EL (cell line): Measurements from ENCODE around the gene C1orf167.

ENCODE experiments used
- DNase-seq: peaks from one replicate; pipeline ENCODE4 v3.0.0-alpha.2; 2016

C1orf167 gene

GRCh38 chr1:11787804-11788436, 25.9 kb downstream of the C1orf167 start:
- DNase-seq = no peak

DNA sequence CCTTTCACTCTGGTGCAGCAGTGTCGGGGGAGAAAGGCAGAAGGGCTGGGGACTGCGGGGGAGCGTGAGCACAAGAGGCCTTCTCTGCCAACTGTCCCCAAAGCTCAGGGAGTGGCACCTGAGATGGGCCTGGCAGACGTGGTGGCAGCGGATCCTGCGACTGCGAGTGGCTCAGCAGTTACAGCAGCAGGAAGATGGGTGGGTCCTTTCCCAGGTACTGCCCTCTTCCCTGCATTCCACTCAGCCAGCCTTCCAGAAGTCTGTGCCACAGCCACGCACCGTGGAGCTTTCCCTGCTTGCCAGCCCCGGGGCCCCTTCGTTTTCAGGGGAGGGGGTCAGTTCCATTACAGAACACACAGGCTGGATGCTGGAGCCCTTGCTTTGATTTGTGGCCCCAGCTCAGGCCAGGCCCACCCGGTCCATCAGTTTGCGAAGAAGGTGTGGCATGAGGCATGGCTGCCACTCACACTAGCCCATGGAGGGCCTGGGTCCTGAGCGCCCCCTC, 26.6 kb downstream of the C1orf167 start:
- no peak for DNase-seq

GRCh38 chr1:11789126-11790067, 27.4 kb downstream of the C1orf167 start:
- no peak for DNase-seq

DNA sequence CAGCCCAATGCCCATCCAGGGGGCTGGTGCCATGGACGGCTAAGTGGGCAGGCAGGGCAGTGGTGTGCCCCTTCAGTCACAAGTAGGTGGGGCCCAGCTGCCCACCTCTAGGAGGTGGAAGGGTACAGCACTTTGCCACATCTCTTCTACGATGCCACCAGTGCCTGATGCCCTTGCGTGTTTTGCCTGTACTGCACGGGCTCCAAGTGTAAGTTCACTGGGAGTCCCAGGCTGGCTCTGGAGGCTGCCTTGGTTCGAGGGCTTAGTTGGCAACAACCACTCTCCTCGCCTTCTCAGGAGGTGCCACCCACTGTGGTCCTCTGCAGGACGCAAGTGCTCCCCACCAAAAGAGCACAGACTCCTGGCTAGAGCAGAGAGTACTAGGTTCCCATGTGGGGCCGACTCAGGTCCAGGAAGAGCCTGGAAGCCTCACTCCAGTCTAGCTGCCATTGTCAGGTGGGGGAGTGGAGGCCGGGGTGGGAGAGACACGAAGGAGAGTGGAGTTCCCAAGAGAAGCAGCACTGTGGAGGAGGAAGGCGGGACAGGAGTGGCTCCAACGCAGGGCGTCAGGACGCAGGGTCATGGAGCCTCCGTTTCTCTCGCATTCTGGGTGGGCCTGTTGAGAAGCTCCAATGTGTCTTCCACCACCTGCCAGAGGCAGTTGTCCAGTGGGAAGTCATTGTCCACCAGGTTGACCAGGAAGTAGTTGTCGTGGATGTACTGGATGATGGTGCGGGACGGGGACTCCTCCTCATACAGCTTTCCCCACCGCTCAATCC, 28.3 kb downstream of the C1orf167 start:
- no peak for DNase-seq

- DNase-seq = peak; percentile 86
These were observed 29.1 kb downstream of the C1orf167 start for GRCh38 chr1:11790880-11791715.

GRCh38 chr1:11792106-11792505, 30.1 kb downstream of the C1orf167 start:
- DNase-seq = no peak

GRCh38 chr1:11793819-11794218, 31.8 kb downstream of the C1orf167 start:
- DNase-seq = no peak

DNA sequence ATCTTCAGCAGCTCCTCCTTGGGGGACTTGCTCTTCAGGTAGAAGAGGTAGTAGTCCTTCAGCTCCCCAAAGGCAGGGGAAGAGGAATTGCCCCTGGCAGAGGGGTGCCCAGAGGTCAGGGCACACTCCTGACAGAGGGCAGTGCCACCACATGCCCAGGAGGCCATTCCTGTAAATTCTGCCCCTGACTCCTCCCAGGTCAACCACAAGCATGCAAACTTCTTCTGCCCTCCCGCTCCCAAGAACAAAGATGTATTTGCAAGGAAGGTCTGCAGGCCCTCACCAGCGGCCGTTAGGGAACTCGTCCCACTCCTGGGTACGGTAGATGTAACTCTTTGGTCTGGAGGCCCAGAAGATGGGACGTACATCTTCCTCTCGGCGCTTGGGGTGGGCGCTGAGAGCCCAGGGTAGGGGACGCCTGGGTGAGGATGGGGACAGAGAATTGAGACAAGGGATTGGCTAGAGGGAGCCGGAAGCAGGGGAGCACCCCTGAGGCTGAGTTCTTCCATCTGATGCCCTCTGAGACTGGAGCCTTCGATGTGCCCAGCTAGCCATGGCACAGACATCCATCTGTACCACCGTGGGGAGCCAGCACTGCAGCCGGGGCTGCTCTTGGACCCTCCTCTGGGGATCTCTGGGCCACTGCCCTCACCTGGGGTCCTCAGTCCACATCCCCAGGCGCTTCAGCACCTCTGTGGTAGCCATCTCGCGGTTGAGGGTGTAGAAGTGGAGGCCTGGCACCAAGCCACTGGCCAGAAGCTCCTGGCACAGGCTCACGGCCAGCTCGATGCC, 32.6 kb downstream of the C1orf167 start:
- no peak for DNase-seq

DNA sequence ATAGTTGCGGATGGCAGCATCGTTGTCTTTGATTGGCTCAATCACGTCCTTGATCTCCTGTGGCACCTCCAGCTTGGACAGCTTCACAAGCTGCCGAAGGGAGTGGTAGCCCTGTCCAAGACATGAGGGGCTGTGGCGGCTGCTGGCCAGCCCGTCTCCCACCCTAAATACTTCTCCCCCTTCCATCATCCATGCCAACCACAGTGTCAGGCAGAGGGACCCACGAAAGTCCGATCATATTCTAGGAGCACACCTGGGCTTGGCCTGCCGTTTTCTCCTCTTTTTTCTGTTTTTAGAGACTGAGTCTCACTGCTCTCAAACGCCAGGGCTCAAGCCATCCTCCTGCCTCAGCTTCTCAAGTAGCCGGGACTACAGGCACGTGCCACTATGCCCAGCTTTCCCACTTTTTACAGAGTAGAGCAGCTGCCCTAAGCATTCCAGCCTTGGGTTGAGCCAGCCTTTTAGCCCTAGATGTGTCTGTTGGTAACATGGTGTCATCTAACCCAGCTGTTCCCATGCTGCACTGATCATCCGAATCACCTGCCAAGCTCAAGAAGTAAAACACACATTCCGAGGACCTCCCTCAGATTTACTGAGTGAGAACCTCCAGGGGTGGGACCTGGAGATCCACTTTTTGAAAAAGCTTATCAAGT, 33.4 kb downstream of the C1orf167 start:
- DNase-seq = no peak

DNA sequence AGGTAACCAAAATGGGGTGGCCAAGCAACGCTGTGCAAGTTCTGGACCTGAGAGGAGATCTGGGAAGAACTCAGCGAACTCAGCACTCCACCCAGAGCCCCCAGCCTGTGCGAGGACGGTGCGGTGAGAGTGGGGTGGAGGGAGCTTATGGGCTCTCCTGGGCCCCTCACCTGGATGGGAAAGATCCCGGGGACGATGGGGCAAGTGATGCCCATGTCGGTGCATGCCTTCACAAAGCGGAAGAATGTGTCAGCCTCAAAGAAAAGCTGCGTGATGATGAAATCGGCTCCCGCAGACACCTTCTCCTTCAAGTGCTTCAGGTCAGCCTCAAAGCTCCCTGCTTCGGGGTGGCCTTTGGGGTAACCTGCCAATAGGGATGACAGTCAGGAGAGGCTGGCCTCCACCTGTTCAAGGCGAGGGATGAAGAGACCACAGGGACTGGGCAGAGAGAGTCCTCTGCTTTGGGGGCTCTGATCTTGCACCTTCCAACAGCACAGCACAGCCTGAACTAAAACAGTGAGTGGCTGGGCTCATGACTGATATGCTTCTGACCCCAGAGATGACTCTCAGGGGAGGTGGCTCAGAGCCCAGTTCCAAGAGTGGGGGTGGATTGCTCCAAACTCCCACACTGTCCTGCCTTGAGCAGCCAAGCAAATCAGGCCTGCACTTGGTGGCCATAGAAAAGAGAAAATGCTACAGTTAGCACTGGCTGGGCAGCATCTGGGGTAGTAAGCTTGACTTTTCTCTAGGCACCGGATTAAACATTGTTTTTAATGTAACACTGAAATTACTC, 34.2 kb downstream of the C1orf167 start:
- DNase-seq = peak; percentile 29

- no peak for DNase-seq
These were observed 35.7 kb downstream of the C1orf167 start for GRCh38 chr1:11797525-11798216.

GRCh38 chr1:11799099-11799498, 37.1 kb downstream of the C1orf167 start:
- no peak for DNase-seq

- no peak for DNase-seq
These were observed 37.9 kb downstream of the C1orf167 start for GRCh38 chr1:11799896-11800295.

DNA sequence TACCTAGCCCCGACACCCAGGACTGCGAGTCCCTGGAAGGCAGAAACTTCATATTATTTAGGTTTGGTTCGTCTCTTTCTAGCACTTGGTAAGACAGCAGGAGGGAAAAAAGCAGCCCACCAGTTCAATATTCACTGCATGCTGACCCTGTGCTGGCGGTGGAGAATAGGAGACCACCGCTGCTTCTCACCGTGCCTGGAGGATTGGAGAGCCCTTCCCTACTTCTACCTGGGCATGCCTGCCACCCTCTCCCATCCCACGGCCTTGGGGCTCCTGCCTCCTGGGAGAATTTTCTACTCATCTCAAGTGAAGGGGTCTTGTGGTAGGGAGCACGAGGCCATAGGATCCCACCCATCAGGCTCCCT, 38.4 kb downstream of the C1orf167 start:
- no peak for DNase-seq

DNA sequence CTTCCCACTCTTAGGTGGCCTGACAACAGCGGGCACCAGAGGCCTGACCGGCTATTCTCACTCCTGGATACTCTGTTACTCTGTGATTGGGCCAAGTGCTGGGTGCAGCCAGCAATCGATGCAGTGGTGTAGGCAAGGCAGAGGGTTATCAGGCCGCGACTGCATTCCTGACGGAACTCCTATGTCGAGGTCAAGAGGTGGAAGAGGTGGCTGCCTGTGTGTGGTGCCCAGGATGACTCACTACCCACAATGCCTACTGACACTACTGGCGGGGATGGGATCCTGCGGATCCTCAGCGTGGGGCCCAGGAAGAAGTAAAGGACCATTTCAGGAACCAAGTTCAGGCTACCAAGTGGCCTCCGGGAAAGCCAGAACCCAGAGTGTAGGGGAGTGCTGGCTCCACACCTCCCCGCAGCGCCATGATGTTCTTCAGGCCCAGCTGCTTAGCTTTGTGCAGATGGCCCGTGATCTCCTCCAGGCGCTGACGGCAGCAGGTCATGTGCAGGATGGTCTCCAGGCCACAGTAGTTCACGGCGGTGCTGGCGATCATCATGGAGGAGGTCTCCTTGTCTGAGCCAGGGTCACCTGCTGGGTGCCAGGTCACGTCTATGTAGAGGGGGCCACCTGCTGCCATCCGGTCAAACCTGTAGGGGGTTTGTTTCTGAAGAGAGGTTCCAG, 38.9 kb downstream of the C1orf167 start:
- no peak for DNase-seq

DNA sequence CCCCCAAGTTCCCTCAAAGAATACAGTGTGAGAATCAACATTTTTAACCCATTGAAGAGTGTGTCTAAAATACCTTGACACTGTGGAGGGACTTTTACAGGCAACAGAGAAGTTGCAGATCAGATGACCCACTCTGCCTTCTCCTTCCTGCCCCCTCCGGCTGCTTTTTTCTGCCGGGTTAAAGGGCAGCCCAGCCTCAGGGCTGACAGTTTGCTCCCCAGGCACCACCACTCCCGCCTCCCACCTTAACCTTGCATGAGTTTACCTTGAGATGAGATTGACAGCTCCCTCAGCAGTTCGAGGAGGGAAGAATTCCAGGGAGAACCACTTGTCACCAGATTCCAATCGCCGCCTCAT, 40.6 kb downstream of the C1orf167 start:
- peak; percentile 31 for DNase-seq

DNA sequence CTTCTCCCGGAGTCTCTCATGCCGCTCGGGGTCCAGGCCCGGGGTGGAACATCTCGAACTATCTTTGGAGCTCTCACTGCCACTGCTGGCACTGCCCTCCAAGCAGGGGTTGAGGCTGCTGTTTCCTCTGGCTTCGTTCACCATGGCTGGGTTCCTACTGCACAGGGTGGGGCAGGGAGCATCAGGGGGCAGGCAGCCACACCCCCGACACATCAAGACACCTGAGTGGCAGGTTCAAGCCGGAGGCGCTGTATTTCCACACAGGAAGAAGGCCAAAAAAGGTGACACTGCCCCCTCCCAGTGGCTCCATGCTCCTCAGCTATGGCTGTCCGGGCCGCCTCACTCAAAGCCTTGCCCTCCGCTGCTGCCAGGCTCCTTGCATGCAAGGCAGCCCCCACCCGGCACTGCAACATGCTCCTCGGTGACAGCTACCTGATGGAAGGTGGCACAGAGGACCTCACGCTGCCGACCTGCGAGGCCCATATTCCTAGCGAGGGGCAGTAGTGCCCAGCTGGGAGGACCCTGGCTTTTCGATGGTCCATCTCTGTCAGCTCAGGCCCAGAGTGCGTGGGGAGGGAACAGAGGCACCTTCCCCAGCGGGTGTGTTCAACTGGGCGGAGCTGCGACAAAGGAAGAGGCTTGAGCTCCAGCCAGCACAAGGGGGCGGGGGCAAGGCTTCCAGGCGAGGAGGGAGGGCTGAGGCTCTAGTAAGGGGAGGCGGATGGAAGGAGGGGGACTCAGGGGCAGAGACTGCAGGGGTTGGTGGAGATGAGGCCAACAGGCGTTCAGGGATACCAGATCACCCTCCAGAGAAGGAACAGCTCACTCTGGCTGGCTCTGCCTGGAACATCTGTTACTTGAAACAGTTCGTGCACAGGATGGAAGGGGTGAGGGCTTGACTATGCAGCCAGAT, 41.2 kb downstream of the C1orf167 start:
- peak; percentile 97 for DNase-seq
